GM21825 (cell line): ENCODE results near the gene MAP3K7.

Experiments
- ATAC-seq: cut with Tn5 transposase; IDR thresholded peaks from one replicate; pipeline ENCODE4 v1.9.1; 2021; ENCODE audit warnings: mild to moderate bottlenecking, moderate library complexity; ENCODE audit not compliant: unreplicated experiment

MAP3K7 gene

GRCh38 chr6:90586836-90587638 lies at the start of gene MAP3K7:
MAP3K7 (minus strand) TSS chr6:90587072; CDS start chr6:90586883, 189 bp downstream.
- ATAC-seq, result peak; percentile 87

- ATAC-seq, result no peak
Observed at GRCh38 chr6:90631046-90631445, 44.2 kb upstream of the MAP3K7 start.

GRCh38 chr6:90621581-90621980 lies 34.7 kb upstream of the MAP3K7 start:
- no peak for ATAC-seq

- ATAC-seq, result no peak
Observed at GRCh38 chr6:90619221-90619620, 32.3 kb upstream of the MAP3K7 start.

GRCh38 chr6:90612313-90612680 lies 25.4 kb upstream of the MAP3K7 start:
- no peak for ATAC-seq

- ATAC-seq, result no peak
Observed at GRCh38 chr6:90611543-90612312, 24.9 kb upstream of the MAP3K7 start.

- peak; percentile 83 for ATAC-seq
Observed at GRCh38 chr6:90610751-90611542, 24.1 kb upstream of the MAP3K7 start.

GRCh38 chr6:90610301-90610750 lies 23.5 kb upstream of the MAP3K7 start:
- no peak for ATAC-seq

GRCh38 chr6:90605749-90606340 lies 19.0 kb upstream of the MAP3K7 start:
- no peak for ATAC-seq

- ATAC-seq, result no peak
Observed at GRCh38 chr6:90604546-90604945, 17.7 kb upstream of the MAP3K7 start.

GRCh38 chr6:90599151-90599550 lies 12.3 kb upstream of the MAP3K7 start:
- no peak for ATAC-seq

- ATAC-seq, result no peak
Observed at GRCh38 chr6:90598192-90598951, 11.5 kb upstream of the MAP3K7 start.

GRCh38 chr6:90596967-90597539 lies 10.2 kb upstream of the MAP3K7 start:
- no peak for ATAC-seq

- no peak for ATAC-seq
Observed at GRCh38 chr6:90595854-90596253, 9.0 kb upstream of the MAP3K7 start.

- peak; percentile 24 for ATAC-seq
Observed at GRCh38 chr6:90586546-90586835, 381 bp downstream of the MAP3K7 start.

- ATAC-seq, result peak; percentile 26
Observed at GRCh38 chr6:90584636-90585255, 2.1 kb downstream of the MAP3K7 start.

GRCh38 chr6:90583836-90584481 lies 2.9 kb downstream of the MAP3K7 start:
- ATAC-seq, result no peak

- no peak for ATAC-seq
Observed at GRCh38 chr6:90583179-90583835, 3.6 kb downstream of the MAP3K7 start.

GRCh38 chr6:90581146-90581545 lies 5.7 kb downstream of the MAP3K7 start:
- ATAC-seq, result no peak
